Sciatic nerve (tissue), 2 donors: ENCODE results near the gene MYRFL. TPM values are rescaled to one million over a fixed set of nuclear protein-coding genes. Genes with fewer than 3 reads are reported as not detected.
"Not testable (repeated sequence)": the region's sequence is repeated elsewhere in the genome, so short reads cannot be mapped to it uniquely, and the experiment has no call there.

Experiments
- ATAC-seq: fragments of 200-7000 bp; cut with Tn5 transposase; one replicate; pipeline ENCODE4 v1.9.1; 2020; ENCODE audit warnings: mild to moderate bottlenecking, moderate library complexity
- DNase-seq: peaks from one replicate; pipeline ENCODE4 v3.0.0-alpha.2; 2020; ENCODE audit warnings: low spot score
- intact Hi-C: fragments of 100-400 bp; cut with DNase I; formaldehyde crosslinking; loops from one replicate; pipeline ENCODE4 v1.14.2; 2022
- total RNA-seq: library from RNA; stranded (reverse); fragmentation: NEBNext Ultra II Directional; extraction: Animal tissue kit (Norgen Biotek cat#: 25700); gene quantifications from one replicate; pipeline ENCODE4 v1.2.1, GENCODE V29; 2021
- donor health status: DM: no; HTN: no; CAD: no.
- donor health status: DM: no; HTN: no; CAD: no.

Gene MYRFL
- total RNA-seq, 1 donor from 2014 or later: not detected

GRCh38 chr12:69837657-69838415 lies 12.8 kb downstream of the MYRFL start:
- intact Hi-C loops: no loop called here
- ATAC-seq (no peak), DNase-seq (no peak)

GRCh38 chr12:69840727-69841126 lies 15.7 kb downstream of the MYRFL start:
- DNase-seq (no peak), ATAC-seq (no peak)
- intact Hi-C loops: no loop called here

GRCh38 chr12:69843608-69844007 lies 18.6 kb downstream of the MYRFL start:
- intact Hi-C loops: no loop called here
- ATAC-seq (no peak), DNase-seq (no peak)

GRCh38 chr12:69844416-69844815 lies 19.4 kb downstream of the MYRFL start:
- intact Hi-C loops: no loop called here
- no peak for DNase-seq
- ATAC-seq: no peak

GRCh38 chr12:69844836-69845235 lies 19.8 kb downstream of the MYRFL start:
- intact Hi-C loops: no loop called here
- DNase-seq (no peak), ATAC-seq (no peak)

GRCh38 chr12:69846976-69847375 lies 21.9 kb downstream of the MYRFL start:
- DNase-seq: no peak
- intact Hi-C loops: no loop called here
- ATAC-seq: no peak

GRCh38 chr12:69851976-69852375 lies 26.9 kb downstream of the MYRFL start:
- intact Hi-C loops: no loop called here
- ATAC-seq (no peak), DNase-seq (no peak)

GRCh38 chr12:69853176-69853961 lies 28.3 kb downstream of the MYRFL start:
- DNase-seq, ATAC-seq, intact Hi-C loops: not testable (repeated sequence)

GRCh38 chr12:69866698-69867097 lies 41.7 kb downstream of the MYRFL start:
- no peak for DNase-seq
- ATAC-seq: no peak
- intact Hi-C loops: no loop called here

- intact Hi-C loops: no loop called here
- DNase-seq: no peak
- ATAC-seq: no peak
These were observed 43.7 kb downstream of the MYRFL start for GRCh38 chr12:69868695-69869094.

- intact Hi-C loops: no loop called here
- DNase-seq: no peak
- no peak for ATAC-seq
These were observed 47.8 kb downstream of the MYRFL start for GRCh38 chr12:69872804-69873203.

- ATAC-seq: peak; percentile 52
- intact Hi-C loops: no loop called here
- no peak for DNase-seq
These were observed 48.4 kb downstream of the MYRFL start for GRCh38 chr12:69873429-69873828.

GRCh38 chr12:69874606-69875005 lies 49.6 kb downstream of the MYRFL start:
- no peak for ATAC-seq
- intact Hi-C loops: no loop called here

GRCh38 chr12:69875416-69875935 lies 50.4 kb downstream of the MYRFL start:
- intact Hi-C loops: no loop called here
- DNase-seq (no peak), ATAC-seq (no peak)

More at GRCh38 chr12:69874606-69875005, 49.6 kb downstream of the MYRFL start:
- DNase-seq: no peak

- DNase-seq (peak; percentile 88), ATAC-seq (peak; percentile 94)
- intact Hi-C loops: no loop called here
These were observed 54.3 kb downstream of the MYRFL start for GRCh38 chr12:69879007-69879960.

- intact Hi-C loops: loop anchor here (10.0 kb wide), 1 partner anchor 854 kb away; no protein-coding TSS in a partner anchor
- ATAC-seq (no peak), DNase-seq (no peak)
These were observed 55.5 kb downstream of the MYRFL start for GRCh38 chr12:69880571-69880970.

- DNase-seq (no peak), ATAC-seq (no peak)
- intact Hi-C loops: loop anchor here (10.0 kb wide), 1 partner anchor 853 kb away; no protein-coding TSS in a partner anchor
These were observed 56.7 kb downstream of the MYRFL start for GRCh38 chr12:69881771-69882170.

GRCh38 chr12:69884386-69884785 lies 59.4 kb downstream of the MYRFL start:
- ATAC-seq: no peak

GRCh38 chr12:69885658-69886057 lies 60.6 kb downstream of the MYRFL start:
- ATAC-seq (peak; percentile 39), DNase-seq (no peak)
- intact Hi-C loops: loop anchor here (10.0 kb wide), 1 partner anchor 849 kb away; no protein-coding TSS in a partner anchor

More at GRCh38 chr12:69884386-69884785, 59.4 kb downstream of the MYRFL start:
- intact Hi-C loops: loop anchor here (10.0 kb wide), 1 partner anchor 850 kb away; no protein-coding TSS in a partner anchor
- DNase-seq: no peak
